PC-9 (cell line): Measurements from ENCODE around the gene TSSK6. TPM values are rescaled to one million over a fixed set of nuclear protein-coding genes. Genes with fewer than 3 reads are reported as not detected.
A peak's percentile ranks its signal among the peaks of the same experiment; 100 is the strongest.

Experiments
- BruUV-seq: library from RNA; stranded (reverse); fragments of 400-500 nt; replicated peaks from 2 replicates; lab custom pipeline; 2021; lab: Mats Ljungman, UMichigan
- CTCF ChIA-PET: fragments of 300-600 bp; sonication (Branson Sonifier 250); formaldehyde crosslinking; loops from one replicate; lab custom pipeline; 2022; ENCODE audit warnings: antibody characterized with exemption; lab: Charles Lee
- POLR2A ChIA-PET: fragments of 300-600 bp; sonication (Branson Sonifier 250); formaldehyde crosslinking; loops from one replicate; lab custom pipeline; 2022; ENCODE audit warnings: antibody characterized with exemption; ENCODE audit not compliant: unreplicated experiment; lab: Charles Lee
- DNase-seq, 2 experiments: peaks; one replicate each; pipeline versions ENCODE4 v3.0.0 to v3.0.0-alpha.2; 2015 to 2022; ENCODE audit warnings: mixed read lengths in 1 of 2
- H2AFZ ChIP-seq: fragments of 200-600 bp; sonication (generic); 2 replicates; pipeline ENCODE4 v1.8.1; 2017; ENCODE audit warnings: antibody characterized with exemption
- H3F3A ChIP-seq: fragments of 200-600 bp; sonication (generic); 2 replicates; pipeline ENCODE4 v1.8.1; 2017; ENCODE audit warnings: antibody characterized with exemption, mild to moderate bottlenecking, low read depth; ENCODE audit not compliant: insufficient read depth
- H3K27ac ChIP-seq: fragments of 200-600 bp; sonication (generic); 2 replicates; pipeline ENCODE4 v1.6.1; 2016; ENCODE audit warnings: mixed run types
- H3K27me3 ChIP-seq: fragments of 200-600 bp; sonication (generic); 2 replicates; pipeline ENCODE4 v1.6.1; 2016; ENCODE audit warnings: low read depth, mixed run types; ENCODE audit not compliant: insufficient read depth
- H3K36me3 ChIP-seq: fragments of 200-600 bp; sonication (generic); 2 replicates; pipeline ENCODE4 v1.6.1; 2016; ENCODE audit warnings: low read depth, mixed run types
- H3K4me1 ChIP-seq: fragments of 200-600 bp; sonication (generic); replicated peaks from 2 replicates; pipeline ENCODE4 v1.6.1; 2016; ENCODE audit warnings: mixed run types; ENCODE audit not compliant: insufficient read depth
- H3K4me2 ChIP-seq: fragments of 200-600 bp; sonication (generic); 2 replicates; pipeline ENCODE4 v1.6.1; 2017; ENCODE audit warnings: mixed run types
- H3K4me3 ChIP-seq: fragments of 200-600 bp; sonication (generic); 2 replicates; pipeline ENCODE4 v1.6.1; 2016; ENCODE audit warnings: mixed run types
- H3K79me2 ChIP-seq: fragments of 200-600 bp; sonication (generic); 2 replicates; pipeline ENCODE4 v1.6.1; 2017; ENCODE audit warnings: low read depth, mixed run types
- H3K9me2 ChIP-seq: fragments of 200-600 bp; sonication (generic); 2 replicates; pipeline ENCODE4 v1.8.1; 2017; ENCODE audit warnings: mild to moderate bottlenecking; ENCODE audit not compliant: insufficient read depth
- H3K9me3 ChIP-seq: fragments of 200-600 bp; sonication (generic); 2 replicates; pipeline ENCODE4 v1.8.1; 2016; ENCODE audit warnings: low read depth; ENCODE audit not compliant: insufficient read depth
- H4K20me1 ChIP-seq: fragments of 200-600 bp; sonication (generic); 2 replicates; pipeline ENCODE4 v1.8.1; 2017; ENCODE audit not compliant: insufficient read depth
- CTCF ChIP-seq: fragments of 200-600 bp; sonication (generic); conservative IDR thresholded peaks from 2 replicates; pipeline ENCODE4 v1.6.1; 2017; ENCODE audit warnings: mixed run types, antibody characterized with exemption, mild to moderate bottlenecking, moderate library complexity
- EZH2 ChIP-seq: fragments of 200-600 bp; sonication (generic); IDR thresholded peaks from 2 replicates; pipeline ENCODE4 v1.8.0; 2017; ENCODE audit warnings: antibody characterized with exemption, low read depth
- intact Hi-C: fragments of 100-400 bp; cut with micrococcal nuclease; formaldehyde crosslinking; loops from one replicate; pipeline ENCODE4 v1.10.0; 2022; ENCODE audit not compliant: unreplicated experiment
- total RNA-seq: library from RNA; stranded (reverse); gene quantifications from 2 replicates; pipeline ENCODE4 v1.2.3, GENCODE V29; 2021

Gene TSSK6
- total RNA-seq, 1 experiment from 2014 or later = 2.0 TPM

GRCh38 chr19:19505669-19506326 is 9.6 kb downstream of the TSSK6 start:
- no peak for DNase-seq
- Histone ChIP-seq H2AFZ (no peak overlapping the region), H3K9me2 (no peaks in the 10 kb centered on the region), H3K4me1 (no peaks in the 10 kb centered on the region), H3K79me2 (no peaks in the 10 kb centered on the region), H4K20me1 (peaks cover 8% of the 10 kb centered on the region; the same call in 1 of the 2 replicates), H3K36me3 (0 out of 2 replicates have a peak, but pooled peaks cover 14% of the 10 kb centered on the region), H3F3A (peaks cover 38% of the 10 kb centered on the region; the same call in 1 of the 2 replicates), H3K27me3 (no peaks in the 10 kb centered on the region), H3K27ac (no peak overlapping the region), H3K4me2 (no peak overlapping the region), H3K9me3 (no peaks in the 10 kb centered on the region), H3K4me3 (no peak overlapping the region)
- intact Hi-C loops = no loop called here
- POLR2A ChIA-PET = no interaction called here
- CTCF ChIA-PET = no interaction called here
- TSS peak; percentile 11 for BruUV-seq
- TF ChIP-seq EZH2 (no peak), CTCF (no peak)

- no peaks in the 10 kb centered on the region for H3K79me2 ChIP-seq
- intact Hi-C loops = no loop called here
- H3K4me3 ChIP-seq = no peak overlapping the region
- CTCF ChIA-PET = no interaction called here
- H3K27me3 ChIP-seq = no peaks in the 10 kb centered on the region
- H3K9me3 ChIP-seq = no peaks in the 10 kb centered on the region
- H3K9me2 ChIP-seq = no peaks in the 10 kb centered on the region
- no peak for DNase-seq
- H2AFZ ChIP-seq = no peak overlapping the region
- peaks cover 34% of the 10 kb centered on the region; the same call in 1 of the 2 replicates for H3F3A ChIP-seq
- H3K4me1 ChIP-seq = no peaks in the 10 kb centered on the region
- H3K27ac ChIP-seq = no peak overlapping the region
- H3K36me3 ChIP-seq = 0 out of 2 replicates have a peak, but pooled peaks cover 19% of the 10 kb centered on the region
- no peak overlapping the region for H3K4me2 ChIP-seq
- peaks cover 8% of the 10 kb centered on the region; the same call in 1 of the 2 replicates for H4K20me1 ChIP-seq
- no TSS peak for BruUV-seq
- POLR2A ChIA-PET = no interaction called here
- TF ChIP-seq EZH2 (no peak), CTCF (no peak)
Measured at GRCh38 chr19:19504754-19505668, 10.3 kb downstream of the TSSK6 start.

GRCh38 chr19:19502808-19503602 is 12.3 kb downstream of the TSSK6 start:
- H3K79me2 ChIP-seq = no peaks in the 10 kb centered on the region
- no peaks in the 10 kb centered on the region for H3K27me3 ChIP-seq
- H3K9me2 ChIP-seq = no peaks in the 10 kb centered on the region
- H4K20me1 ChIP-seq = peaks cover 8% of the 10 kb centered on the region; the same call in 1 of the 2 replicates
- H3K36me3 ChIP-seq = 0 out of 2 replicates have a peak, but pooled peaks cover 19% of the 10 kb centered on the region
- no peak overlapping the region for H3K4me2 ChIP-seq
- peaks cover 26% of the 10 kb centered on the region; the same call in 1 of the 2 replicates for H3F3A ChIP-seq
- no peak for TF ChIP-seq CTCF
- TF ChIP-seq EZH2 = no peak
- no peaks in the 10 kb centered on the region for H3K9me3 ChIP-seq
- no peaks in the 10 kb centered on the region for H3K4me1 ChIP-seq
- BruUV-seq = no TSS peak
- intact Hi-C loops = no loop called here
- H3K4me3 ChIP-seq = no peak overlapping the region
- POLR2A ChIA-PET = no interaction called here
- no peak overlapping the region for H2AFZ ChIP-seq
- H3K27ac ChIP-seq = no peak overlapping the region
- DNase-seq = no peak
- CTCF ChIA-PET = no interaction called here
